Middle frontal gyrus (tissue), 1 donor: ENCODE results near the gene NEK4.

Experiments
- DNase-seq: peaks from one replicate; pipeline ENCODE4 v3.0.0-alpha.2; 2015; ENCODE audit warnings: low spot score; ENCODE audit errors: extremely low spot score

Gene NEK4

DNA sequence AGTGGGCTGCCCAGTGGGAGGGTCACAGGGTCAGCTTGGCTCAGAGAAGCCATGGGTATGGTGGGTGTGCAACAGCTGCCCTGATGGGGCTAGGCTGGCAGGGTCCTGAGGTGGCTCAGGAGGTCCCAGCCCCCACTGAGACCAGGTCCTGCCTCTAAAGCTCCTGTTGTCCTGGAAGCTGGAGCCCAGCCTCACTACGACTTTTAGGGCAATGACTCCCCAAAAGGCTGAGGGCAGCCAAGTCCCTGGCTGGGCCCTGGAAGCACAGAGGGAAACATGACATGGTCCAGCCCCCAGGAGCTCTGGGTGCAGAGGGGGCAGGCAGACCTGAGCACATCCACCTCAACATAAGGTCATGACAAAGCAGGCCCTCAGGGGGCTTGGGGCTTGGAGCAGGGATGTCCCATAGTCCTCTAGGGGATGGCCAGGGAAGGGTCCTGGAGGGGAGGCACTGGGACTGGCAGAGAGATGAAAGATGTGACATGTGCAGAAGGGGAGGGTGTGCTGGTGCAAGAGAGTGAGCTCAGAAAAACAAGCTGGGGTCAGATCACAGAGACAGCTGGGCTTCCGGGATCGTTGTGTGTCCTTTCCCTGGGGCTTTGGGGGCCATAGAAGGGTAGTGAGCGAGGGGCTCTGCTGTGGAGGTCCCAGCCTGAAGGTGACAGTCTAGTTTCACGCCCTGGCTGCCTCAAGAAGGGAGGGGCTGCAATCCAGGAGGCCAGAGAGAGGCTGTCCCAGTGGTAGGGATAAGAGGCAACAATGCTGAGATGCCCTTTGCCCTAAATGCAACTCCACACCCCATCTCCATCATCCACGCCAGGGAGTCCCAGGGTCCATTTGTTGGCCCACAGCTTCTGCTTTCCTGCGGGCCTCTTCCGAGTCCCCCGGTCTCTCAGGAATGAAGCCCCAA lies 23.2 kb upstream of the NEK4 start:
- no peak for DNase-seq

DNA sequence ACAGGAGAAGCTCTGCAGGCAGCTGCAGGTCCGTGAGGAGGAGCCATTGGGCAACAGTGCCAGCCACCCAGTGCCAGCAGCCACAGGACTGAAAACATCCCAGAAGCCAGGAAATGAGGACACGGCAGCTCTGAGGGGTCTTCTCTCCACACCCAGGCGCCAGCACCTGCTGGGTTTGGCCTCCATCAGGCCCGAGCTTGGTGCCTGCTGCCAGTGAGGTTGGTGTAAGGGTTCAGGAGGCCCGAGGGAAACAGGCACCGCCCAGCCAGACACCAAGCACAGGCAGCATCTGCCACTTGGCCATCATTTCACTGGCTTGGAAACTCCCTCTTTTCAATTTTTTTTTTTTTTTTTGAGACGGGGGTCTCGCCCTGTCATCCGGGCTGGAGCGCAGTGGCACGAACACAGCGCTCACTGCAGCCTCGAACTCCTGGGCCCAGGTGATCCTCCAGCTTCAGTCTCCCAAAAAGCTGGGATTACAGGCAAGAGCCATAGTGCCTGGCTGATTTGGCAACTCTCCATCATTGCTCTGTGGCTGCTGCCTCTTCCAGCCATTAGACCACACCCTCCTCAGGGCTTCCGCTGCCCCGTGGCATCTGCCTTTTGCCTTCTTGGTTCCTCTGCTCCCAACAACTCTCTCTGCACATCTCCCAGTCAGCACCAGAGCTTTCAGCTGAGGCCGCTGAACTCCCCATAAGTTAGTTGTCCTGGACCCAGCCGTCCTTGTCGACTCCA lies 22.4 kb upstream of the NEK4 start:
- DNase-seq, result no peak

DNA sequence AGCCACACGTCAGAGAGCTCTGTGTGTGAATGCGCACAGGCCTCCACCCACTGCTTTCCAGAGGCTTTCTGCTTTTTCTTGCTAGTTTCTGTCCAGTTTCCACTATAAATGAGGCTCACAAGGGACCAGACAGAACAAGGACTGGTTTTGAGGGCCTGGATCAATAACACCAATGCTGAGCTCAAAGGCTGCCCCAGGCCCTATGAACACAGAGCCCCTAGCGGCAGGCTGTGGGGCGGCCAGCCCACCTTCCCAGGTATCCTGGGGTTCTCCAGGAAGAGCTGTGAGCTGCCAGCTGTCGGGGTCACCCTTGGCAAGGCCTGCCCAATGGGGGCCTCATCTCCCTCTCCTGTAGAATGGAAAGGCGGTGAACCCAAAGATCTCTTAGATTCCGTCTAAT lies 21.7 kb upstream of the NEK4 start:
- no peak for DNase-seq

DNA sequence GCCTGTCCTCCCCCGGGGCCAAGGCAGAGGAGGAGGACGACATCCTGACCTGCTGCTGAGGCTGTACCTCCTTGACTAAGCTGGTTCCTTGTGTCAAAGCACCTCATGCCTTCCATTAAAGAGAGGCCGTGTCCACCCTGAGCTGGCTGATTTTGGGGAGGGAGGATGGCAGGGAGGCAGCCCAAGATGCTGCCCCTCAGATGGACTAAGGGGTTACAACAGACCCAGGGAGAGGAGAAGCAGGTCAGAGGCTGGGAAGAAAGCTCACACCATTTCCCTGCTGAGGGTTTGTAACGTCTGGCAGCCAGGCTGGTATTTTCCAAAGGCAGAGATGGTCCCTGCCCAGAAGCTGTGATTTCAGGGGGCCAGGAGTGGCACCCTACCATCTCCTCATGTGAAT lies 21.2 kb upstream of the NEK4 start:
- no peak for DNase-seq

DNA sequence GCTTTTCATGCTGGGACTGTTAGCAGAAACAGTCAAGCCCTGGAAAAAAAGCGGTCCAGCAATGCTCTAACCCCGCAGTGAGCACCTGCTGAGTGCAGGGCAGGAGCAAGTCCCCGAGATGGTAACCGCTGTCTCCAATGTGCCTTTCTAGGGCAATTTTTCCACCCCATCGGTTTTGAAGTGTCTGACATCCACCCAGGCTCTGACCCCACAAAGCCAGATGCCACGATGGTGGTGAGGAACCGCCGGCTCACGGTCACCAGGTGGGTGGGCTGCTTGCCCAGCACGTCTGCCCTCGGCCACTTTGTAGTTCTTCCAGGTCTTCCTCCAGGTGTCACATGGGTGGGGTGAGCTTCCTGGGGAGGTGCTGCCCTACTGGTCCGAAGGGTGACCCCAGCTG lies 20.6 kb upstream of the NEK4 start:
- DNase-seq, result no peak

DNA sequence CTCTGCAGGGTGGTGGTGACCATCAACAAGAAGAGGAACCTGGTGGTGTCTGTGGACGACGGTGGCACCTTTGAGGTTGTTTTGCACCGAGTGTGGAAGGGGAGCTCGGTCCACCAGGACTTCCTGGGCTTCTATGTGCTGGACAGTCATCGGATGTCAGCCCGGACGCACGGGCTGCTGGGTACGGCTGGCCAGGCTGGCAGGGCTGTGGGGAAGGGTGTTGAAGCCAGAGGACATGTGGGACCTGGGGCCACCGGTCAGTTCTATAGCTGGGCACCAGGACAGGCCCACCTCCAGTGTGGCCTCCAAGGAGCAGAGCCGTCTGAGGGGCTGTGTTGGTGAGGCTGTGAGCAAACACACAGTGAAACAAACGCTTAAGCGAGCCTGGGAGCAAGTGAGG lies 20.0 kb upstream of the NEK4 start:
- no peak for DNase-seq

DNA sequence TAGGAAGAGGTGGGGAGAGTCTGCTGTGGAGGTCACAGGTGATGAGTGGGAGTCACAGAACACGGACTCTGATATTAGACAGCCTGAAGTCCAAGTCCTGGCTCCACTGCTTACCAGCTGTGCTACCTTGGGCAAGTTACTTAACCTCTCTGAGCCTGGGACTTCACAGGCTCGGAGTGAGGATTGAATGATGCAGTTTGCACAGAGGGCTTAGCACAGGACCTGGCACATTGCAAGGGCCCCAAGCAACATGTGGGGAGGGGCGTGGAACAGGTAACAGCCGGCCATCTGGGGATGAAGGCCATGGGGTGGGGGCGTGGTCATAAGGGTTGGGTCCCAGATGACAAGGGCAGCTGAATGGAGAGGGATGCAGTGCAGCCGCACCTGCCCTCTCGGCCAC lies 19.6 kb upstream of the NEK4 start:
- DNase-seq, result no peak

DNA sequence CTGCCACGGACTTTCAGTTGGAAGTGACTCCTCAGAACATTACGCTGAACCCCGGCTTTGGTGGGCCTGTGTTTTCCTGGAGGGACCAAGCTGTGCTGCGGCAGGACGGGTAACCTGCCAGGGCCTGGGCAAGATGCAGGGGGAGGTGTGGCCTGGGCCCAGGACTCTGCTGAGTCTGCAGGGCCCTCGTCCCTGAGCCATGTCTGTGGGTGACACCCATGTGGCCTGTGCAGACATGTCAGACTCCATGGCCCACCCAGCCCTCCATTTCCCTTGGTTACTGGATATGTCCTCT lies 19.0 kb upstream of the NEK4 start:
- no peak for DNase-seq

DNA sequence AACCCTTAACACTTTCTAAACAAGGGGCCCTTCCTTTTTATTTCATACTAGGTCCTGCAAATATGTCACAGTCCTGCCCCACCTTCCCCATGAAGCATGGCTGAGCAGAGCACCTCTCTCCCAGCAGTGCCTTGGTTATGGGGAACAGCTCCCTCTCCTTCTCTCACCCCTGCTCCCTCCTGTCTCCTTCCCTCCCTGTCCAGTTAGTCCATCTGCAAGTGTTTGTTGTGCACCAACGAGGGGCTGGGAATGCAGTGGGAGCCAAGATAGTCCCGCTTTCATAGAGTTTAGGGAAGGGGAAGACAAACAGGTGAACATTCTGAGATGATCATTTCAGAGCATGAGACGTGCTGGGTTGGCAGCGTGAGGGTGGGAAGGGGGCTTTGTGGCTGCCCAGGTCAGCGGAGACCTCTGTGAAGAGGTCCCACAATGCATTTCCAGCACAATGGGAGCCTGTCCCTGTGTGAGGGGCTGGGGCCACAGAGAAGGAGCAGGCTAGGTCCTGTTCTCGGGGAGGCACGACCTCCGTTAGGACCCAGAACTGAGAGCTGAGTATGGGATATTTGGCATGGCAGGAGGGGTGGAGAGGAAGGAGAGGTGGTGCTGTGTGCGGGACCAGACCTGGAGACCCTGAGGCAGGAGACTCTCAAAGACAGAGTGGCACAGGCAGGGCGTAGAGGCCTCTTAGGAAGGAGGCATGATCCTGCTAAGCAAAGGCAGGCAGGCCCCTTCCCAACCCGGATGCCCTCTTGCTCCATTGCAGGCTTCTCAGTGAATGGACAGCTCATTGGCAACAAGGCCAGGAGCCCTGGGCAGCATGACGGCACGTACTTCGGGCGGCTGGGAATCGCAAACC lies 18.4 kb upstream of the NEK4 start:
- DNase-seq, result no peak

DNA sequence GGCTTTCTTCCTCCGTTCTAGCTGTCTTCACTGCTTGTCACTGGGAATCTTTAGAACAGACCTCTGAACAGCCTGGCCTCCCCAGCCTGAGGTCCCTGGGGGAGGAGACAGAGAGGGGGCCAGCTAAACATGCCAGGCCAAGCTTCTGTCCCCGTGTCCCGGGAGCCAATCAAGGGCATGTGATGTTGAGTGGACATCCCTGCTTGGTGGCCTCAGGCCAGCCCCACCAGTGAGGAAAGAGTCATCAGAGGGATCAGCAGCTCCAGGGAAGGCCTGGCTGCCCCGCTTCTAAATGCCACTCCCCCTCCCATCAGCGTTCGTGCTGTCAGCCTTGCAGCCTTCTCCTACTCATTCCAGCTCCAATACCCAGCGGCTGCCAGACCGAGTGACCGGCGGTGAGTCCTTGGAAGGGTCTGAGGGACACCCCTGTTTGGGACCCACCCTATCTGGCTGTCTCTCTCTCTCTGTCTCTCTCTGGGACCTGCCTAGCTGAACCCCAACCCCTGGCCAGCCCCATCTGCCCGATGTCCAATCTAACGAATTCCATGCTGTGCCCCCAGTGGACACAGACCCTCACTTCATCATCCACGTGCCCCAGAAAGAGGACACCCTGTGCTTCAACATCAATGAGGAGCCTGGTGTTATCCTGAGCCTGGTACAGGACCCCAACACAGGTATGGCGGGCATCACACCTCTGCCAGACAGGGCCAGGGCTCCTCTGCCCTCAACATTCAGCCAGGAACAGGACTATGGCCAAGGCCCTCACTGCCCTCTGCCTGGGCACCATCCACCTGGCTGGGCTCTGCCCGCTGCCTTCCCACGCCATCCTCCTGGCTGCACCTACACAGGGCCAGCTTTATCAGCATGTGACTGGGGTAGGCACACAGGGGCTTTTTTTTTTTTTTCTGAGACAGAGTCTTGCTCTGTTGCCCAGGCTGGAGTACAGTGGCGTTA lies 17.2 kb upstream of the NEK4 start:
- DNase-seq, result no peak

DNA sequence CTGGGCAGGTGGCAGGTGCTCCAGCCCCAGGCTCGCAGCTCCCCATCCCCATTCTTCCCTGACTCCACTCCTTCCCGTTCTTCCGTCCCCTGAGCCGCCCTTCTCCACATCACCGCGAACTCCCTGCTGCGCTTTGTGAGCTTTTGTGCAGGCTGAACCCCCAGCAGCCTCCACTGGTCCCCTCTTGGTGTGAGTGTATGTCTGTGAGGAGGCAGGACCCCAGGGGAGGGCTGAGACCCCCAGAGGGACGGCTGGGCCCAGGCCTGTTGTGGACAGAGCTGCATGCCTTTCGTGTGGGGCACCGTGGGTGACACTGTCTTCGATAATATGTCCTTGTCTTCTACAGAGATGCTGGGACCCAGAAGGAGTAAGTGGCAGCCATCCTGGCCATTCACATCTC lies 16.5 kb upstream of the NEK4 start:
- DNase-seq, result no peak

DNA sequence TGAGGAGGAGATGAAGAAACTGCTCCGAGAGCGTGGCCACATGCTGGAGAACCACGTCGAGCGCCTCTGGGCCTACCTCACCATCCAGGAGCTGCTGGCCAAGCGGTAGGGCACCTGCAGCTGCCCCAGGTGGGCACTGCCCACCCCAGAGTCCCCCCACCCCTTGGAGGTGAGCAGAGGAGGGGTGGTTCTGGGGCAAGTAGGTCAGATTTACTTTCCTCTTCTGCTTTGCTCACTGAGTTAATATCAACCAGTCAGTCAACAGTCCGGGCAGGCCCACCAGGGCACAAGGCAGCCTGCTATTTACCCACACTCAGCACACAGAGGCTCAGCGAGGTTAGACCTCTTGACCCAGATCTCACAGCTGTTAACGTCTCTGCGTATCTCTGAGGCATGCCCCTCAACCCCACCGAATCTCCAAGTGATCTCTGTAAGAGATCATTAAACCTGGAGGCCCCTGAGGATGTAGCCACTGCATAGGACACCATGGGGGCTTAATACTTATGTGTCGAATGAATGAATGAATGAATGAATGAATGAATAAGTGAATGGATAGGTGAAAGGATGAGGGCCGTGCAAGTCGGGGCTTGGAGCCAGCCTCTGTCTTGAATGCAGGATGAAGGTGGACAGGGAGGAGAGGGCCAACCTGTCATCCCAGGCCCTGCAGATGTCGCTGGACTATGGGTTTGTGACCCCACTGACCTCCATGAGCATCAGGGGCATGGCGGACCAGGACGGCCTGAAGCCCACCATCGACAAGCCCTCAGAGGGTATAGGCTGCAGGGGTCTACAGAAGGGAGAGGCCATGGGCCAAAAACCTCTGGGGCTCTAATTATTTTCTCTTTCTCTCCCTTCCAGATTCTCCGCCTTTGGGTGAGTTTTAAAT lies 15.8 kb upstream of the NEK4 start:
- DNase-seq, result no peak

DNA sequence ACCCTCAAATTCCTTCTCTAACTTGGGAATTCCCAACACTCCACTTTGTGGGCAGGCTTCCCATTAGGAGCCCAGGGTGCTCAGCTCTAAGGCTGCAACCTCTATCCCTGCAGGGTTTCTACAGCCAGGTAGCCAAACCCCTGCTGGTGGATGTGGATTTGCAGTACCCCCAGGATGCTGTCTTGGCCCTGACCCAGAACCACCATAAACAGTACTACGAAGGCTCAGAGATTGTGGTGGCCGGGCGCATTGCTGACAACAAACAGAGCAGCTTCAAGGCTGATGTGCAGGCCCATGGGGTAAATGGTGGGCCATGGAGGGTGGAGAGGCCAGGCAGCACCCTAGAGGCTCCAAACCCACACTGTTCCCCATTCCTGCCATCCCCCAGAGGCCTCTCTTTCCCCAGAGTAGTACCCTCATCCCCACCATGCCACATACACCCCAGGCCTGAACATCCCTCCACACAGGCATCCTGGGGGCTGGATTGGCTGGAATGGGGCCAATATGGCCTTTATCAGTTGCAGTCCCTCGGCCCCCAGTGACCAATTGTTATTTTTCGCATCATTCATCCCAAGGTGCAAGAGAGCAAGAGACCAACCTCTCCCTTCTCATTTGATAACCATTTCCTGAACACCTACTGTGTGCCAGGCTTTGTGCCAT lies 14.3 kb upstream of the NEK4 start:
- DNase-seq, result no peak

DNA sequence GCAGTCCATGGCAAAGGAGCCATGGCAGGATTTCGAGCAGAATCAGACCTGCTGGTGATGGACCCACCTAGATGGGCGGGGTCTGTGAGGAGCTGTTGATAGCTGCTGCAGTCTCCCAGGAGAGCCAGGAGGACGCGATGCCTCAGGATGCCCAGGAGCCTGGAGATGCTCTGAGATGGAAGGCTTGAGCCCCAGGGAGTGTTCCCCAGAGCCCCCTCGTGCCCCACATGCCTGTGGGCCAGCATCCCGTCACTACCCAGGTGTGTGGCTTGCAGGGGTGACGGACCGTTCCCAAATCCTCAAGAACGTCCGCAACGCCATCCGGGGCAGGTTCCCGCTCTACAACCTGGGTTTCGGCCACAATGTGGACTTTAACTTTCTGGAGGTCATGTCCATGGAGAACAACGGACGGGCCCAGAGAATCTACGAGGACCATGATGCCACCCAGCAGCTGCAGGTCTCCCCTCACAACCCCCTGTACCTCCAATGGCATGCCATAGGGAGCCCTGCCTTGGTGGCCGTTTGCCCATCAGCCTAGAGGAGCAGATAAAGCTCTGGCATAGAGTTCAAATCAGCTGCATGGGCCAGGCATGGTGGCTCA lies 13.4 kb upstream of the NEK4 start:
- no peak for DNase-seq

DNA sequence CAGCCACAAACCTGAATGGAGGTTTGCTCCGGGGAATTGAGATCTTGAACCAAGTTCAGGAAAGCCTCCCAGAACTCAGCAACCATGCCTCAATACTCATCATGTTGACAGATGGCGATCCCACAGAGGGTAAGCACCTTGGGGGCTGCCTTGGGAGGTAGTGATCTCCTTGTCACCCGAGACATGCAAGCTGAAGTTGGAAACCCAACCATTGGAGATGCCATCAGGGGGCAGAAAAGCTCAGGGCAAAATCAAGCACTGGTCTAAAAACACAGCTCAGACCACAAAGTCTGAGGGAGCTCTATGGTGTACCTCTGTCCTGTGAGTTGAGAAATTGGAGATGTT lies 12.4 kb upstream of the NEK4 start:
- no peak for DNase-seq

DNA sequence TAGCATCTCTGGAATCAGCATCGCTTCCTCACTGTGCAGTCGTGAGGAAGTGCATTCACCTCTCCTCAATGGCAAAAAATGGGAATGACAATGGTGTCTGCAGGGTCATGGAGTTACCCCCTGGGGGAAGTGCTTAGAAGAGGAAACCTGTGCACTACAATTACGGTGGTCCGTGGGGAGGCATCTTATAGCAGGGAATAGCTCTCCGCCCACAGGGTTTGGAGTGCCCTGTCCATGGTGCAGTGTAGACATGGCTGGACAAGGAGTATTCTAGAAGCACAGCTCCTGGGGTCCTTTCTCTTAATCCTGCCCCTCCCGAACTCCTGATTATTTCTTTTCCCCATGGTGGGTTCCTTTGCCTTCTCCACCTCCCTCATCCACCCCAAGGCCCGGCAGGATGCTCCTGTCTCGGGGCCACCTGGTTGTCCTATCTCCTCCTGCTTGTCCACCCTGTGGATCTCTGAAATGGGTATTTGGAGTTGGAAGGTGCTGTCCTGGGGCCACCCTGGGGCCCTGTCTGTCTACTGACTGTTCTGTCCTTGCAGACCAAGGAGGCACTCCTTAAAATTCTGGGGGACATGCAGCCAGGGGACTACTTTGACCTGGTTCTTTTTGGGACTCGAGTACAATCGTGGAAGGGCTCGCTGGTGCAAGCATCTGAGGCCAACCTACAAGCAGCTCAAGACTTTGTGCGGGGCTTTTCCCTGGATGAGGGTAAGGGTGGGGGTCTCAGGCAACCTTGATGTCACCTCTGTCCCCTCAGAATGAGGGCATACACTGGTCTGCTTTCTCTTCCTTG lies 11.9 kb upstream of the NEK4 start:
- no peak for DNase-seq

DNA sequence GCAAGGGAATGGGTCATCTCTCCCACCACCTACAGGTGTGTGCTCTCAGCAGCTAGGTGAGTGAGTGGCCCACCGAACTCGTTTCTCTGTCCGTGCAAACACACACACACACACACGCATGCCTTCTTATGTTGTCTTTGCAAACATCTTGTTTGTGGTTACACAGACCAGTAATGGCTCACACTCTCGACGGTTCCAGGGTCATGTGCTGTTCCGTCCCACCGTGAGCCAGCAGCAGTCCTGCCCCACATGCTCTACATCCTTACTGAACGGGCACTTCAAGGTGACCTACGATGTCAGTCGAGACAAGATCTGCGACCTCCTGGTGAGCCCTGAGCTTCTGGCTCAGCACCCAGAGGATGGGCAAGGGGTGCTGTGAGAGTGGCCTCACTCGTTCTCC lies 11.0 kb upstream of the NEK4 start:
- no peak for DNase-seq

DNA sequence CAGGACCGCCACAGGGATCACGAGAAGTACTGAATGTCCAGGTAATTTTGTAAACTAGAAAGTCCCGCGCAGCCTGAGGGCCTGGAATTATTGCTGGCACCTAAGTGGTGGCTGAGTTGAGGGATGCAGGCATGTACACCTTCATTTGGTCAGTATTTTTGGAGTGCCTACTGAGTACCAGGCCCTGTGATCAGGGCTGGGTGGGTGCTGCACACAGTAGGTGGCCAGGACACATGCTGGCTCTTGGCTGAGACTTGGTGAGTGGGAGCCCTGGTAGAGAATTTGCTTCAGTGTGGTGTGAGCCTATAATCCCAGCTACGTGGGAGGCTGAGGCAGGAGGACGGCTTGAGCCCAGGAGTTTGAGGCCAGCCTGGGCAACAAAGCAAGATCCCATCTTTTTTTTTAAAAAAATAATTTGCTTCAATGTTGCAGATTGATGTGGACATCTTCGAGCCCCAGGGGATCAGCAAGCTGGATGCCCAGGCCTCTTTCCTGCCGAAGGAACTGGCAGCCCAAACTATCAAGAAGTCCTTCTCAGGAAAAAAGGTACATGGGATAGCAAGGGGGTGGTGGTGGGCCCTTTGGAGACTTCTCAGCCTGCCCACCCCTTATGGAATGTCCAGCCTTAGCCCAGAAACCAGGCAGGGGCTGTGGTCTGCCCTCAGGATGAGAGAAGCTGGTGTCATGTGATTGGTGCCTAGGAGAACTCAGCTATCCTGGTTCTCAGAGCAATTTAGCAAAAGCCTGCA lies 9.3 kb upstream of the NEK4 start:
- no peak for DNase-seq
